Nephron (organoid): ENCODE measurements around the gene KIAA0232.

Source experiments
- H3K27ac Mint-ChIP-seq, 3 experiments: 2 replicates each; pipeline ENCODE4 v1.8.0; 2020; ENCODE audit warnings: mixed read lengths in 3 of 3, mild to moderate bottlenecking in 2 of 3, moderate library complexity in 1 of 3
- H3K27me3 Mint-ChIP-seq: 2 replicates; pipeline ENCODE4 v1.8.0; 2021; ENCODE audit warnings: low read depth, mild to moderate bottlenecking, moderate library complexity, mixed read lengths
- H3K36me3 Mint-ChIP-seq: 2 replicates; pipeline ENCODE4 v1.8.0; 2020; ENCODE audit warnings: low read depth, mixed read lengths
- H3K4me1 Mint-ChIP-seq: 2 replicates; pipeline ENCODE4 v1.8.0; 2020; ENCODE audit warnings: mixed read lengths
- H3K4me3 Mint-ChIP-seq, 3 experiments: 2 replicates each; pipeline ENCODE4 v1.8.0; 2020; ENCODE audit warnings: mild to moderate bottlenecking in 3 of 3, mixed read lengths in 3 of 3, moderate library complexity in 2 of 3
- H3K9me3 Mint-ChIP-seq: 2 replicates; pipeline ENCODE4 v1.8.0; 2020; ENCODE audit warnings: mixed read lengths
- CTCF ChIP-seq, 3 experiments: fragments of 200-600 bp; sonication (generic); IDR thresholded peaks; one replicate each; pipeline ENCODE4 v1.5.0; 2021; ENCODE audit warnings: antibody characterized with exemption in 3 of 3; ENCODE audit not compliant: unreplicated experiment in 3 of 3

KIAA0232 gene

DNA sequence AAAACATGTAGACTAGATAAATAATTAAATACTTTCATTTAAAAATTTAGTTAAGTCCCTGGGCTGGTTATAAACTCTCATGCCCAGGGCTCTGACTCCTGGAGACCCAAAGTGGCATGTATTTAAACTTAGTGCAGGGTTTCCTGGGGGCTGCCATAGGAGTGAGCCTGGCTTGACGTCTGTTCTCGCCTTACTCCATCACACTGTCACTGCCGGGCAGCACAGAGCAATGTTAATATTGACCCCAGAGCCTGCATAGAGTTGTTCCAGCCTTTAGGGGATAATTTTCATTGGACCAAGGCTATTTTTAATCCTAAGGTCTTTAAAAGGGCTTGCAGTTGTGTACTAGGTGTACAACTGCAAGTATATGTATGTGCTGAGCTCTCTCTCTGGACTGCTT is 31.2 kb downstream of the KIAA0232 start:
- no peak for TF ChIP-seq CTCF (IDR thresholded peaks at IDR 0.05; ENCODE audit: unreplicated experiment in 3 of 3)
- no peaks in the 10 kb centered on the region for H3K4me1 Mint-ChIP-seq
- H3K36me3 Mint-ChIP-seq, result peaks cover 78% of the 10 kb centered on the region
- H3K9me3 Mint-ChIP-seq, result peaks cover 23% of the 10 kb centered on the region
- no peaks in the 10 kb centered on the region for H3K27me3 Mint-ChIP-seq
- no peak overlapping the region for H3K27ac Mint-ChIP-seq
- no peak overlapping the region for H3K4me3 Mint-ChIP-seq

DNA sequence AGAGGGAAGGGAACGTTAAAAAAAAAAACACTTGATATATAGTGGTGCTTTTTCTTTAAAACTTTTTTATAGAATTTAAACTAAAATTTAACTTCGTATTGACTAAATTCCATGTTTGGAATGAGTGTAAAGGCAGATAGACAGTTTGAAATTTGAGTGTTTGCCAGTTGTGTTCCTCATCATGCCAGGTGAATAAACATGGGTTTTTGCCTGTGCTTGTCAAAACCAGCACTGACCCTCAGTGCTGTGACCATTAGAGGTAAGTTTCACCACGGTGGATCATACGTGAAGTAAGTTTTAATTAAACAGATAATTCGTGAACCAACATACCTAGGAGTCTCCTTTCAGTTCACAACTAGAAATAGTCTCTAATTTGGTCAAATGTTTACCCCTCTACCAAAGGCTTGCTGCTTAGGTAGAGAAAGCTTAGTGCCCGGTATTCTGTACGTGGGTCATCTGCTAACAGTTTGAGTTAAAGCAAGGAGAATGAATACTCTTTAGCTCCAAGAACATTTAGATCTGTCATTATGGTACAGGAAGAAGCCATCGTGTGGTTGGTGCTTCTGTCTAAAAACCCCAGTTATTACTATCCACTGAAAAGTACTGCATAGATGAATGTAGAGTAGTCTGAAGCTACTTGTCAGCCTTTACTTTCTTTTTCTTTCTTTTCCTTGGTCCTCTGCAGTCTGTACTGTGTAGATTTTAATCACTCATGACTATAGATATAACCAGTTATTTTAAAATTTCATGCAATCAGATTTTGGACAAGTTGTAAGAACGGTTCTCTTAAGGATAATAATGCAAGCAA is 32.7 kb downstream of the KIAA0232 start:
- Mint-ChIP-seq H3K36me3 (peaks cover 78% of the 10 kb centered on the region), H3K9me3 (peaks cover 38% of the 10 kb centered on the region), H3K4me1 (no peaks in the 10 kb centered on the region), H3K27ac (no peak overlapping the region), H3K4me3 (no peak overlapping the region), H3K27me3 (no peaks in the 10 kb centered on the region)
- no peak for TF ChIP-seq CTCF (IDR thresholded peaks at IDR 0.05; ENCODE audit: unreplicated experiment in 3 of 3)

GRCh38 chr4:6819295-6819694 is 36.8 kb downstream of the KIAA0232 start:
- H3K36me3 Mint-ChIP-seq, result peaks cover 82% of the 10 kb centered on the region
- H3K4me3 Mint-ChIP-seq, result no peak overlapping the region
- no peak overlapping the region for H3K27ac Mint-ChIP-seq

DNA sequence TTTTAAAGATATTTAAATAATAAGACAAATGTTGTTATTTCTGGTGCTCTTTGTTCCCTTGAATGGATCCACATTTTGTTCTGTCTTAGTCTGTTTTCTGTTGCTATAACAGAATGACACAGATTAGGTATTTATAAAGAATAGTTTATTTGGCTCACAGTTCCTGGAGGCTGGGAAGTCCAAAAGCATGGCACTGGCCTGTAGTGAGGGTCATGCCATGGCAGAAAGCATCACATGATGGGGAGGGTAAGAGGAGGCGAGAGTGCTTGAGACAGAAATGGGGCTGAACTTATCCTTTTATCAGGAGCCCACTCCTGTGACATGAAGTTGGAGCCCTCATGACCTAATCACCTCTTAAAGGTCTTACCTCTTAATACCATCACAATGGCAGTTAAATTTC is 38.2 kb downstream of the KIAA0232 start:
- no peak overlapping the region for H3K4me3 Mint-ChIP-seq
- H3K9me3 Mint-ChIP-seq, result peaks cover 48% of the 10 kb centered on the region
- no peak for TF ChIP-seq CTCF (IDR thresholded peaks at IDR 0.05; ENCODE audit: unreplicated experiment in 3 of 3)
- H3K27ac Mint-ChIP-seq, result no peak overlapping the region
- H3K27me3 Mint-ChIP-seq, result no peaks in the 10 kb centered on the region
- peaks cover 79% of the 10 kb centered on the region for H3K36me3 Mint-ChIP-seq
- H3K4me1 Mint-ChIP-seq, result no peaks in the 10 kb centered on the region

More at GRCh38 chr4:6819295-6819694, 36.8 kb downstream of the KIAA0232 start:
- Mint-ChIP-seq H3K27me3 (no peaks in the 10 kb centered on the region), H3K4me1 (no peaks in the 10 kb centered on the region), H3K9me3 (peaks cover 52% of the 10 kb centered on the region)
- no peak for TF ChIP-seq CTCF (IDR thresholded peaks at IDR 0.05; ENCODE audit: unreplicated experiment in 3 of 3)

DNA sequence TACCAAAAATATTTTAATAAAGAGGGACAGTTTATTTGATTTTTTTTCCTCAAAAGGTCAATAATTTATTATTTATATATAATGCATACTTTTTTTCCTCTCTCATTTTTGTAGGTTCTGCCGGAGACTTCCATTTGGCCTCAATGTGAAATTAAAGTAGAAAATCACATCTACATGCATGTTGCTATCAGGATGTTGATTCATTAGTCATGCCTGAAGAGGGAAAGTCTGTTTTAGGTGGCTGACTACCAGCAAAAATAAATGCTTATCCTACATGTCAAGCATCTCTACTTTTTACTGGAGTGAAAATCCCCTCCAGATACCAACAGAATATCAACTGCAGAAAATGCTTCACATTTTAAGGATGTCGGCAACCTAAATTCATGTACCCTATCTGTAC is 41.5 kb downstream of the KIAA0232 start:
- no peak overlapping the region for H3K4me3 Mint-ChIP-seq
- TF ChIP-seq CTCF (IDR thresholded peaks at IDR 0.05; ENCODE audit: unreplicated experiment in 3 of 3), result no peak
- peaks cover 25% of the 10 kb centered on the region for H3K9me3 Mint-ChIP-seq
- no peaks in the 10 kb centered on the region for H3K27me3 Mint-ChIP-seq
- H3K27ac Mint-ChIP-seq, result no peak overlapping the region
- no peaks in the 10 kb centered on the region for H3K4me1 Mint-ChIP-seq
- H3K36me3 Mint-ChIP-seq, result peaks cover 70% of the 10 kb centered on the region
